ENCODE results near the gene DLG1. TPM values are rescaled to one million over a fixed set of nuclear protein-coding genes. Genes with fewer than 3 reads are reported as not detected.
A peak's percentile ranks its signal among the peaks of the same experiment; 100 is the strongest.

DLG1 gene
- total and polyA plus RNA-seq, 12 donors = 20.7 to 97.4 (median 54.0) TPM

DNA sequence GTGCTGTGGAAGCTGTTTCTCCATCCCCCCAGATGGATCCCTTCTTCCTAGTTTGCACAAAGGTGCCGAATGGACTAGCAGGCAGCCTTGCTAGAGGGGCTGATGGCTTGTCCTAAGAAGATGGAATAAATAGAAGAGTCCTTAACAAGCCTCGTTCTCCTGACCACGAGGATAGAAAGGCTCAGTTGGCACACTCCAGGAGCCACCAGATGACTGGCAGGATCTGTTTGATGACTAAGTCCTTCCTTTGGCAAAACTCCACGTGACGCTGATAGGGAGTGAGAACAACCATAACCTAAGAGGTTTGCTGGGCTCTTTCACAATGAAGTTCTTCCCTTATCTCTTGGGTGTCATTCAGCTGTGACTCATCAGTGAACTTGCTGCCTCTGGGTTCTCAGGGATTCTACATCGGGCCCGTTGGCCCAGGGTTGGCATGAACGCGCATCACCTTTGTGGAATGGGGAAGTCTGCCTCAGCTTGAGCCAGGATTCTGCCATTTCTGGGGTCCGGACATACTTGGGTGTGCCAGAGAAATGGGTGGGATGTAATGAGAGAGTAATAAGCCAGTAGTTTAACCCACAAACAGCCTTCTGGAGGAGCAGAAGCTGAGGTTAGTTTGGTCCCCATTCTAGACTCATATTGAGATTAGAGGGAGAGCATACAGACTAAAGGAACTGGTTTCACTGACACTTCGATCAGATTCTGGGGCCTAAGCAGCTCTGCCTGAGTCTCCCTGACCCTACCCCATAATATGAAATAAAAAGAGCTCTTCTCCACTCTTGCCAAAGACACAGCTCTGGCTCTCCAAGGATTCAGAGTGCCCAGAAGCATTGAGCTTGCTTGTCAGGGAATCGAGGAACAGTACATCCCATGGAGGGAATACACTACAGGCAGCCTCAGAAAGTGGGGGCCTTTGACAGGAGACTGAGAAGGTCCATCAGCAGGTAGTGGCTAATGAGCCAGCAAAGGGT is 266.8 kb downstream of the DLG1 start:
- peak; percentile 51 to 91 for DNase-seq
- intact Hi-C loops (cut with DNase I) = no loop called here
- Histone ChIP-seq H3K27me3 (peaks cover 0 to 32% (median 9%) of the 10 kb centered on the region in 7 donors), H3K4me1 (peaks cover 0 to 42% (median 23%) of the 10 kb centered on the region in 9 donors), H3K36me3 (no peaks in the 10 kb centered on the region), H3K4me3 (no peak overlapping the region), H3K27ac (peak overlapping the region in 9 of 10 donors; percentile 39 to 82 (median 72)), H3K9me3 (no peaks in the 10 kb centered on the region)
- TF ChIP-seq, protein P1, sequence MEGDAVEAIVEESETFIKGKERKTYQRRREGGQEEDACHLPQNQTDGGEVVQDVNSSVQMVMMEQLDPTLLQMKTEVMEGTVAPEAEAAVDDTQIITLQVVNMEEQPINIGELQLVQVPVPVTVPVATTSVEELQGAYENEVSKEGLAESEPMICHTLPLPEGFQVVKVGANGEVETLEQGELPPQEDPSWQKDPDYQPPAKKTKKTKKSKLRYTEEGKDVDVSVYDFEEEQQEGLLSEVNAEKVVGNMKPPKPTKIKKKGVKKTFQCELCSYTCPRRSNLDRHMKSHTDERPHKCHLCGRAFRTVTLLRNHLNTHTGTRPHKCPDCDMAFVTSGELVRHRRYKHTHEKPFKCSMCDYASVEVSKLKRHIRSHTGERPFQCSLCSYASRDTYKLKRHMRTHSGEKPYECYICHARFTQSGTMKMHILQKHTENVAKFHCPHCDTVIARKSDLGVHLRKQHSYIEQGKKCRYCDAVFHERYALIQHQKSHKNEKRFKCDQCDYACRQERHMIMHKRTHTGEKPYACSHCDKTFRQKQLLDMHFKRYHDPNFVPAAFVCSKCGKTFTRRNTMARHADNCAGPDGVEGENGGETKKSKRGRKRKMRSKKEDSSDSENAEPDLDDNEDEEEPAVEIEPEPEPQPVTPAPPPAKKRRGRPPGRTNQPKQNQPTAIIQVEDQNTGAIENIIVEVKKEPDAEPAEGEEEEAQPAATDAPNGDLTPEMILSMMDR (IDR thresholded peaks at IDR 0.05) = no peak
- WGBS, 2 donors = 26 to 28% methylated on average over 12 of the region's 12 CpGs
- peak; percentile 61 to 94 (median 92) for ATAC-seq

DNA sequence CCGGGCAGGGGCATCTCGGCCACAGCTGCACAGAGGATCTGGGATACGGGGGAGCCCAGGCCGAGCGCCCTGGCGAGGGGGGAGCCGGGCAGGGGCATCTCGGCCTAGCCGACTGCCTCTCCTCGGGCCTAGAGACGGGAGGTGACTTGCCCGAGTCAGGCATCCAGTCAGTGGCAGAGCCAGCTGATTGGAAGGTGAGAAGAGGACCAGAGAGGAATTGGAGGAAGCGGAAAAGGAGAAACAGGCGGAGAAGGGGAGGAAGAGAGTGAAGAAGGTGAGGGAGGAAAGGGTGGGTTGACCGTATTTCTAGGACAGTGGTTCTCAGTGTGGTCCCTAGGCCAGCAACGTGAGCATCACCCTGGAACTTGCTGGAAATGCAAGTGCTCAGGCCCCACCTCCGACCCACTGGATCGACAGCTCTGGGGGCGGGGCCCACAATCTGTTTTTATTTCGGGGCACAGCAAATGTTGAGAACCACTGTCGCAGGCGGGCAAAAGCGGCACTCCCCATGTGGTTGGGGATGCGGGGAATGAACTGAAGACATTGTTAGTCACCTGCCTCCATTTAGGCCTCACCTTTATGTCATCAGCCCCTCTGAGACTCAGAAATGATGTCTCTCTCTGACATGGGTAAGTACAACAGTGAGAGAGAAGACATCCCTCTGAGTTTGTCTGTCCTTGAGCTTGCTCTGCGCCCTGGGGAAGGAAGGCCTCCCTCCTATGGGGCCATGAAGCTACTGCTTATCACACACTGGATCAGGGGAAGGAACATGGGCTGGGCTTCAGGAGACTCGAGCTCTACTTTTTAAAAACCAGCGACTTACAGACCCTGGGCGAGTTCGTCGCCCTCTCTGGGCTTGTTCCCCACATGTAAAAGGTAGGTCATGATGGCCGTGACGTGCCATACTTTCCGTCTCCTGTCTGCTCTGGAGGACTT is 267.8 kb downstream of the DLG1 start:
- peak in 3 of 8 donors; percentile 2 to 20 (median 15) for ATAC-seq
- intact Hi-C loops (cut with DNase I) = no loop called here

DNA sequence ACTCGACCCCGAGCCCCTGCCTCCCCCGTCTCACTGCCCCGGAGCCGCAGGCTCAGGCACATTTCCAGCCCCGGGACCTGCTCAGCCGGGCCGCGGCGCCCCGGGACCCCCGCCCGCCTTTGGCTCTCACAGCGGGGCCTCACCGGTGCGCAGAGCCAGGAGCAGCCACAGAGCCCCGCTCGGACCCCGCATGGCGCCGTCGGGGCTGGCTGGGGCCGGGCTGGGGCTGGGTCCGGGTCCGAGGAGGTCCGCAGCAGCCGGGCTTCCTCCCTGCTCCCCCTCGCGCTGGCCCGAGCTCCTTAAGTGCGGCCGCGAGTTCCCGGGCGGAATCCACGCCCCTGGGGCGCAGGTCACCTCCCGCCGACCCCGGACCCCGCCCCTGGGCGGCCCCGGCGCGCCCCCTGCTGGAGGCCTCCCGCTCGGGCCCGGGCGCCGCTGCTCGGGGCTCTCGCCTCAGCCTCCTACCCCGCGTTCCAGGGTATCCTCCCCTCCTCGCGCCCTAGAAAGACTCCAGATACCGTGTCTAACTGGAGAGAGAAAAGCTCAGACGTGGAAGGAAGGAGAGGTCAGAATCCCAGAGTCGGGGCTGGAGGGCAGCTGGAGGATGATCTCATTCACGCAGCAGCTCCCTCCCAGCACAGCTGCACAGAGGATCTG is 268.8 kb downstream of the DLG1 start, which contains the start of gene MELTF:
TSS of gene MELTF (minus strand) at position 307 of the 657 bp plus-strand sequence. CDS start at position 192, 115 bp downstream.
- Histone ChIP-seq H3K4me3 (peak within 1 kb of the TSS; percentile 29 to 65 (median 54)), H3K27ac (peak within 1 kb of the TSS in 8 of 10 donors; percentile 47 to 82 (median 74)), H3K27me3 (peaks cover 0 to 24% (median 9%) of the 10 kb centered on the region in 7 donors), H3K9me3 (no peaks in the 10 kb centered on the region), H3K36me3 (no peaks in the 10 kb centered on the region), H3K4me1 (peaks cover 0 to 39% (median 23%) of the 10 kb centered on the region in 9 donors)
- 1 to 2% methylated on average over 48 to 60 of the region's 60 CpGs for WGBS, 2 donors
- DNase-seq (peak in 1 of 2 donors; percentile 68), ATAC-seq (peak; percentile 30 to 80 (median 60))
- intact Hi-C loops (cut with DNase I) = no loop called here
- TF ChIP-seq, protein P1 (IDR thresholded peaks at IDR 0.05) = peak; percentile 63 to 93 (median 76)

More for the DNA sequence above, 267.8 kb downstream of the DLG1 start:
- Histone ChIP-seq H3K36me3 (no peaks in the 10 kb centered on the region), H3K27me3 (peaks cover 0 to 22% (median 9%) of the 10 kb centered on the region in 7 donors), H3K4me3 (peak overlapping the region in 2 of 10 donors; percentile 6 to 60), H3K4me1 (peaks cover 0 to 39% (median 23%) of the 10 kb centered on the region in 9 donors), H3K27ac (peak overlapping the region in 9 of 10 donors; percentile 39 to 82 (median 72)), H3K9me3 (no peaks in the 10 kb centered on the region)
- no peak for DNase-seq
- TF ChIP-seq, protein P1 (IDR thresholded peaks at IDR 0.05) = no peak
- WGBS, 2 donors = 74 to 84% methylated on average over 31 of the region's 33 CpGs

Measured in heart right ventricle (tissue), 16 donors.